Stimulated activated CD4-positive, alpha-beta T cell treated with anti-CD3 and anti-CD28 coated beads, Interleukin-1b, Interleukin-23, amount 100 ng/mL, for 1 hour (primary cell): Measurements from ENCODE around the gene JCAD.

Experiments
- DNase-seq, 2 donors: peaks; one replicate each; pipeline ENCODE4 v3.0.0-alpha.2; 2020; ENCODE audit warnings: low read depth in 2 of 2

JCAD gene

GRCh38 chr10:30045961-30046360 lies 13.4 kb downstream of the JCAD start:
- no peak for DNase-seq

GRCh38 chr10:30043476-30044270 lies 15.7 kb downstream of the JCAD start:
- DNase-seq = no peak

- DNase-seq = no peak
These were observed 16.6 kb downstream of the JCAD start for GRCh38 chr10:30042820-30043219.

- DNase-seq = no peak
These were observed 17.9 kb downstream of the JCAD start for GRCh38 chr10:30041196-30042105.

GRCh38 chr10:30040597-30040996 lies 18.8 kb downstream of the JCAD start:
- no peak for DNase-seq

- DNase-seq = no peak
These were observed 19.4 kb downstream of the JCAD start for GRCh38 chr10:30039988-30040387.

GRCh38 chr10:30039567-30039966 lies 19.8 kb downstream of the JCAD start:
- no peak for DNase-seq

GRCh38 chr10:30038781-30039536 lies 20.4 kb downstream of the JCAD start:
- no peak for DNase-seq

- no peak for DNase-seq
These were observed 21.6 kb downstream of the JCAD start for GRCh38 chr10:30037620-30038336.

GRCh38 chr10:30036811-30037210 lies 22.6 kb downstream of the JCAD start:
- DNase-seq = no peak

GRCh38 chr10:30036341-30036740 lies 23.0 kb downstream of the JCAD start:
- no peak for DNase-seq

GRCh38 chr10:30034433-30035137 lies 24.8 kb downstream of the JCAD start:
- DNase-seq = no peak

GRCh38 chr10:30032125-30032524 lies 27.3 kb downstream of the JCAD start:
- DNase-seq = no peak

- no peak for DNase-seq
These were observed 29.5 kb downstream of the JCAD start for GRCh38 chr10:30029872-30030256.

GRCh38 chr10:30029164-30029871 lies 30.1 kb downstream of the JCAD start:
- no peak for DNase-seq

- no peak for DNase-seq
These were observed 30.7 kb downstream of the JCAD start for GRCh38 chr10:30028738-30029030.

- no peak for DNase-seq
These were observed 31.2 kb downstream of the JCAD start for GRCh38 chr10:30028006-30028737.

GRCh38 chr10:30027057-30028005 lies 32.1 kb downstream of the JCAD start:
- DNase-seq = peak; percentile 45 to 60

GRCh38 chr10:30026578-30026977 lies 32.8 kb downstream of the JCAD start:
- DNase-seq = no peak
